C4-2B (cell line): ENCODE measurements around the gene GAP43.

ENCODE experiments used
- H3K27ac ChIP-seq: fragments of 450-650 bp; 2 replicates; pipeline ENCODE4 v1.5.1; 2017
- ZFX ChIP-seq: fragments of 450-650 bp; IDR thresholded peaks from 2 replicates; pipeline ENCODE4 v1.6.1; 2017
- TF ChIP-seq, protein P1 (sequence below): fragments of 450-650 bp; conservative IDR thresholded peaks from 2 replicates; pipeline ENCODE4 v1.5.1; 2017; ENCODE audit warnings: mild to moderate bottlenecking

The GAP43 gene, protein sequence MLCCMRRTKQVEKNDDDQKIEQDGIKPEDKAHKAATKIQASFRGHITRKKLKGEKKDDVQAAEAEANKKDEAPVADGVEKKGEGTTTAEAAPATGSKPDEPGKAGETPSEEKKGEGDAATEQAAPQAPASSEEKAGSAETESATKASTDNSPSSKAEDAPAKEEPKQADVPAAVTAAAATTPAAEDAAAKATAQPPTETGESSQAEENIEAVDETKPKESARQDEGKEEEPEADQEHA

DNA sequence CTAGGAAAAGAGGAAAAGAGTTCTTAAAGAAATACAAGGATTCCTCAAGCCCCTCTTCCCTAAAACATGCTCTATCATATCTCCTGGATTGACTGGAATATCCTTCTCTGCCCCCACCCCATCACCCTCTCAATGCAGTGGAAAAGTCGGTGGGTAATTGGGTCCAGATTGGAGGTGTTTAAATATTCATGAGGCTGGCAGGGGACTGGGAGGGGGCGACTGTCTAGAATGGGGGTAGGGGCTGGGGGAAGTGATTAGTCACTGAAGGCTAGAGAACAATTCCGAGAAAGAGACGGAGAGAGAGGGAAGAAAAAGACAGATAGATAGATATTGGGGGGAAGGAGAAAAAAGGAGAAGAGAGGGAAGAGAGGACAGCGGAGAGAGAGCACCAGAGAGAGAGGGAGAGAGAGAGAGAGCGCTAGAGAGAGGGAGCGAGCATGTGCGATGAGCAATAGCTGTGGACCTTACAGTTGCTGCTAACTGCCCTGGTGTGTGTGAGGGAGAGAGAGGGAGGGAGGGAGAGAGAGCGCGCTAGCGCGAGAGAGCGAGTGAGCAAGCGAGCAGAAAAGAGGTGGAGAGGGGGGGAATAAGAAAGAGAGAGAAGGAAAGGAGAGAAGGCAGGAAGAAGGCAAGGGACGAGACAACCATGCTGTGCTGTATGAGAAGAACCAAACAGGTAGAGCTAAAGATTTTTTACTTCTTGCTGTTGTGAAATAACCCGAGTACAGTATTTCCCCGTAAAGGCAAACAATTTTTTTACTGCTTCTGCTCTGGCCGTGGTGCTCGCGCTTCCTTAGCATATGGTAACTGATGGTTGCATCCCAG, at the start of gene GAP43:
Gene GAP43 (plus strand): TSS at position 467 of the 825 bp plus-strand sequence. CDS start 180 bp downstream, at position 647.
- no peak for TF ChIP-seq ZFX
- no peak within 1 kb of the TSS for H3K27ac ChIP-seq

DNA sequence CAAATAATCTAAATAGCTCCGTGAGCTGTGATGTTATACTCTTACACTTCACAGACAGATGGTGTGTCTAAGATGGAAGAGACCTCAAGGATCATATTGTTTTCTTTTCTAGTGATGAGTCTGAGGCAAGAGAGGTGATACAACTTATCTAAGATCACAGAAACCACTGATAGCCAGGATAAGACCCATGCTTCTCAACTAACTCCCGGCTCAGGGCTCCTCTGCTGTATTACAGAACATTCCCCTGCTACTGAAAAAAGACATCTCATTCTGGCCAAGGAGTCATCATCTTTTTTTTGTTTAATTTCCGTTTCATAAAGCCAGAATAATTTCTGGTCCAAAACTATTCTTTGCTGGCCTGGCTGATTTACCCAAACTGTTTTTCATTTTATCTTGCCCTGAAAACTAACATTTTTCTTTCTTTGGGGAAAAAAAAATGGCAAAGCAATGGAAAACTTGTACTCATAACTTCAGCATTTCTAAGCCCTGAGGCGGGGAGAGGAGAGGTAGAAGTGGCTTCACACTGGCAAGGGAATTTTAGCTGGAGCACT, 46.9 kb upstream of the GAP43 start:
- TF ChIP-seq, protein P1, sequence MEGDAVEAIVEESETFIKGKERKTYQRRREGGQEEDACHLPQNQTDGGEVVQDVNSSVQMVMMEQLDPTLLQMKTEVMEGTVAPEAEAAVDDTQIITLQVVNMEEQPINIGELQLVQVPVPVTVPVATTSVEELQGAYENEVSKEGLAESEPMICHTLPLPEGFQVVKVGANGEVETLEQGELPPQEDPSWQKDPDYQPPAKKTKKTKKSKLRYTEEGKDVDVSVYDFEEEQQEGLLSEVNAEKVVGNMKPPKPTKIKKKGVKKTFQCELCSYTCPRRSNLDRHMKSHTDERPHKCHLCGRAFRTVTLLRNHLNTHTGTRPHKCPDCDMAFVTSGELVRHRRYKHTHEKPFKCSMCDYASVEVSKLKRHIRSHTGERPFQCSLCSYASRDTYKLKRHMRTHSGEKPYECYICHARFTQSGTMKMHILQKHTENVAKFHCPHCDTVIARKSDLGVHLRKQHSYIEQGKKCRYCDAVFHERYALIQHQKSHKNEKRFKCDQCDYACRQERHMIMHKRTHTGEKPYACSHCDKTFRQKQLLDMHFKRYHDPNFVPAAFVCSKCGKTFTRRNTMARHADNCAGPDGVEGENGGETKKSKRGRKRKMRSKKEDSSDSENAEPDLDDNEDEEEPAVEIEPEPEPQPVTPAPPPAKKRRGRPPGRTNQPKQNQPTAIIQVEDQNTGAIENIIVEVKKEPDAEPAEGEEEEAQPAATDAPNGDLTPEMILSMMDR: no peak
- TF ChIP-seq ZFX: no peak
- H3K27ac ChIP-seq: no peak overlapping the region

DNA sequence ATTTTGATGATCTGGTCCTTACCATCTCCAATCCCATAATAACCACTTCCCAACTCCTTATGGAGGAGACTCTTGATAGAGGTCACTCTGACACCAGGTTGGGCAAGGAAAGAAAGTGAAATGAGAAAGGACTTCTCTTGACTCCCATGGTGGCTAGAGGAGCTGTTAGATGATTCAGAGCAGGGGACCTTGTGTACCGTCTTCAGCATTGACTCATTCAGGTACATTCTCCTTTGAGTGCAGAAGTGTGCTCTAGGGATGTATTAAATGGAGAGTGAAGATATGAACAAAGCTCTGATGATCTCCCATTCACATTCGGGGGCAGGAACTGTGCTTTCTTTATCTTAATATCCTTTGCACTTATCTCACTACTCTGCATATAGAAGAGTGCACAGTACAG, 46.3 kb upstream of the GAP43 start:
- TF ChIP-seq ZFX: no peak
- TF ChIP-seq, protein P1: no peak
- H3K27ac ChIP-seq: no peak overlapping the region

DNA sequence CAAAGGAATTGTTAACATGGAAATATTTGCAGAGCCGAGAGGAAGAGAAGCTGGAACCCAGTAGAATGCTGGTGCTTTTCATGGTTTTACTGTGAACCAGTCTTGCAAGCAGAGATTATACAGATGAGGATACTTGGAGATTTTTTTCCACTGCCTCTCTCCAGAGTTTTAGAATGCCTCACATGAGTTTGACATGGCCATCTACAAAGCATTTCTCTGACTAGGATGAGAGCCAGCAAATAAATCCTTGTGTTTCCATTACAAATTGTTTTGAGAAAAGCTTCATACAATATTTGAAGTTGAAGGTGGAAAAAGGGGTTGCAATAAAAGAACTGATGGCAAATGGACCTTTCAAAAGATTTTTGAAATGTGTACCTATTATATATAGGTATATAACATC, 45.0 kb upstream of the GAP43 start:
- no peak overlapping the region for H3K27ac ChIP-seq
- no peak for TF ChIP-seq ZFX
- TF ChIP-seq, protein P1: no peak

DNA sequence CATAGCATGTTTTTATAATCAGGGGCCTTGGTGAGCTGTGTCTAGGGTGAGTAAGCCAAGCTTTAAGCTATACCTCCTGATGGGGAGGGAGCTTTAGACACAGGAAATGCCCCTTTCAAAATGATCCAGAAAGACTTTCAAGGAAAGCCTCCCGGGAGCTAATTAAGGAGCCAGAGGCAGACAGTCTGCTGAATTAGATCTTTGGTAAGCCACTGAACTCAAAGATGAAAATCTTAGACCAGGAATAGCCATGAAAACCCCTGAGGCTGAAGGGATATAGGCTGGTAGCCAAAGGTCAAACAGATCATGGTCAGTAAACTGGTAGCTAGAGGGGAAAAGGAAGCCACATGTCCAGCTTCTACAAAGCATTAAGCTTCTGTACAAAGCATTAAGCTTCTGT, 42.7 kb upstream of the GAP43 start:
- TF ChIP-seq ZFX: no peak
- TF ChIP-seq, protein P1: no peak

DNA sequence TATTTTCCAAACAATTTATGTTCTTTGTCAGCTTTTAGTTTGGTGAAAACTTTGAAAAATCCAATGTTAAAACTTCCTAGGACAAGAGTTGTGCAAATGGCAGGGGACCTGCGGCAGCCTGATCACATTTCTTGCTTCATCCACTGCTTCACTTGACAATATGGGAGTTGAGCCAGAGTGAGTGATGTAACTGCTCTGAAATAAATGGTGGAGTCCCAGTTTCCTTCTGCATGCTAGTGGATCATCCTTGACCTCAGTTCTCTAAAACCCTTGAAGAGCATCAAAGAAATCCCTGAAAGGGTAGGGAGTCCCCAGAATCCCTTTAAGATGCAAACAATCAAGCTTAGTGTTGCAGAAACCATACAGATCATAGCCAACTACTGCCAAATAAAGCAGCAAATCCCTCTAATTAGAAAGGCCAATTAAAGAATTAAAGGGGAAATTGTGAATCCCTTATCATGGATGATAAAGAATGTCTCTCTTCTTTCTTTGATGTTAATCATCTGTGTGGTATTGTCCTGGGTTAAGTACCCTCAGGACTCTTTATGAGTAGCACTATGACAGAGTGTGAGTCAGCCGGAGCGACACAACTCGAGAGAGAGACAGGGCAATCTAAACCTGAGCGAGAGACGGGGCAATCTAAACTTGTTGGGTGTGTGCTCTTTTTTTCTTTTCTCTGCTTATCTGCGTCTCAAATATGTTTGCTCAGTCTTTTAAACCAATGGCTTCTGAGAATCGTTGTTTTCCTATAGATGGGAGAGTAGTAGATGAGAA, 41.8 kb upstream of the GAP43 start:
- TF ChIP-seq ZFX: no peak
- TF ChIP-seq, protein P1: no peak
- H3K27ac ChIP-seq: no peak overlapping the region

More for the DNA sequence above, 42.7 kb upstream of the GAP43 start:
- H3K27ac ChIP-seq: no peak overlapping the region

DNA sequence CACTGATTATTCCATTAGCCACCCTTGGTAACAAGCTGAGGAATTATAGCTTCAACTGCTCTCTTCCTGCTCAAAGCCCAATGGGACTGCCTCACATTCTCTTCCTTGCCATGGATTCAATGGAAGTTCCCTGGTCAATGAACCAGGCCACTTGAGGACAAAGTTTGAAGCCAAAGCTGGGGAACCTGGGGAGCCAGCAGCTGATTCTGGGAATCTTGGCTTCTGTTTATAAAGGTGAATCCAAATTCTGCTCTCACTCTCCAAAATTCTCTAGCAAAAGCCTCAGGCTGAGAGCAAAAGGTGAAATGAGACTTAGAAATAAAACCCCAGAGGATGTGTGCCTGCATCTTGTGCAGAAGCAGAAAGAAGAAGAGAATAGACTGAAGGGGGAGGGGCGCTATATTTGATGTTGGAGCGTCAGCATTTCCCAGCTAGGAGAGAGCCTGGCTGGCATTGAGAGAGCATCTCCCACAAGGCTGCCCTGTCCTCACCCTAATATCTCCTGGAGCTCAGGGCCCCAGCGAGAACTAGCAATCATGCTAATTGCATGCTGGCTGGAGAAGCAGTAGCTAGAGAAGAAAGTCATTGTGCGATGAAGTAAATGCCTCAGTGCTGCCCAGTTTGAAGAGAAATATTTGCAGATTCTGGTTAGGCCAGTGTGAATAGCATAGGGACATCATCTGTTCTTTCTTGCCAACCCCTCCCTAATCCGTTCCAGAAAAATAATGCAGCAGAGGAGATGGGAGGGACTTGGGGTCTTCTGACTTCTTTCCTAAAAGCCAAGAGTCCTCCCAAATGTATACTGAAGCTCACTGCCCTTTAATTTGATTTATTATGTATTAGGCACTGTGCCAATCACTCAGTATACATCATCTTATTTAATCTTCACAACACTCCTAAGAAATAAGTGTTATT, 34.9 kb upstream of the GAP43 start:
- no peak overlapping the region for H3K27ac ChIP-seq
- TF ChIP-seq ZFX: no peak
- TF ChIP-seq, protein P1: no peak
